Midbrain (tissue), 1 donor: ENCODE data around the gene ZNF91.
"Not testable (repeated sequence)": the region's sequence is repeated elsewhere in the genome, so short reads cannot be mapped to it uniquely, and the experiment has no call there.

Source experiments
- DNase-seq: peaks from one replicate; lab custom pipeline; 2025; lab: John Stamatoyannopoulos, UW

Gene ZNF91

DNA sequence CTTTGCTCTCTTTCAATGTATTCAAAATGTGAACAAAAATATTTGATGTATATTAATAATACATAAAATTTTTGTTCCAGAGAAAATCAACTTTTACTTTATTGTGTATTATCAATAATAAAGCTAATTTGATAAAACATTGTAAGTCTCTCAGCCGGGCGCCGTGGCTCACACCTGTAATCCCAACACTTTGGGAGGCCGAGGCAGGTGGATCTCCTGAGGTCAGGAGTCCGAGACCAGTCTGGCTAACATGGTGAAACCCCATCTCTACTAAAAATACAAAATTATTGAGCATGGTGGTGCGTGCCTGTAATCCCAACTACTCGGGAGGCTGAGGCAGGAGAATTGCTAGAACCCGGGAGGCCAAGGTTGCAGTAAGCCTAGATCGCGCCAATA lies 449 bp upstream of the ZNF91 start:
- not testable (repeated sequence) for DNase-seq

DNA sequence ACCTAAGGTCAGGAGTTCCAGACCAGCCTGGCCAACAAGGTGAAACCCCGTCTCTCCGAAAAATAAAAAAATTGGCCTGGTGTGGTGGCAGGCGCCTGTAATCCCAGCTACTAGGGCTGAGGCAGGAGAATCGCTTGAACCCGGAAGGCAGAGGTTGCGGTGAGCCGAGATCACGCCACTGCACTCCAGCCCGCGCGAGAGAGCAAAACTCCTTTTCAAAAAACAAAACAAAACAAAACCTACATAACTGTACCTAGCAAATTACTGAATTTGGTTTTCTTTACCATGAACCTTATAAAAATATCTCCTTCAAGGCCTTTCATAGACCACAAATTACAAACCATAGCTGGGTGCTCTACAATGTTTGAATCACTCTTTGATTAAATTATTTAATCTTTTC lies 760 bp downstream of the ZNF91 start:
- DNase-seq = peak; percentile 26

DNA sequence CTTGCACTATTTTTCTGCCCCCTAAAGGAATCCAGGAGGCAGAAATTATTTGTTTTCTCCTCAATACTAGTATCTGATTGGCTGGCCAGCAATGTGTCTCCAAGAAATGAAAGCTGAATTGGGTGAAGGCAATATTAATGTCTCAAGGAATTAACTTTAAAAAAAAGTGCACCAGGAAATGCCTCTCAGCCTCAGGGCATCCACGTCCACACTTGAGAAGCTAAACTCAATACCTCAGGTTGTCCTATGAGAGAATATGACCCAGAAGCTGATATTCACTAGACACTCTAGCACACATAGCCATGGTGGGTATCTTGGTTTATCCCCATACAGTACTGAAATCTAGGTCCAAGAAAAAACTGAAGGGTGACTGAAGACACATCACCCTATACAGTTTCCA lies 2.1 kb downstream of the ZNF91 start:
- DNase-seq = no peak

DNA sequence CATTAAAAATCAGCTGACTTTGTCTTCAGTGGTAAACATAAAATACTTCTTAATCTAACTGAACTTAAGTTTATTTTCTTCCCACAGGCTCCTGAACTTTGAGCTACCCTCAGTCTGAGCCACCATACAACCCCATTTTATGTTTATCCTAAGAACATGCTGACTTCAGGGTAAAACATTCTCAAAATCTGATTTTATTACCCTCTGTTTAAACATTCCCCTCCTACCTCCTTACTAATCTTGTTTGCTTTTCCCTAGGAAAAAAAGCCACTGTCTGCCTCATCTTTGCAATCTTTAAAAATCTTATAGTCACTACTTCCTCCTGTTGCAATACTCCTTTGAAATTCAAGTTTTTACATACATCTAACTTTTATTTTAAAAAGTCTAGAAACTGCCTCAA lies 4.0 kb downstream of the ZNF91 start:
- DNase-seq = no peak

DNA sequence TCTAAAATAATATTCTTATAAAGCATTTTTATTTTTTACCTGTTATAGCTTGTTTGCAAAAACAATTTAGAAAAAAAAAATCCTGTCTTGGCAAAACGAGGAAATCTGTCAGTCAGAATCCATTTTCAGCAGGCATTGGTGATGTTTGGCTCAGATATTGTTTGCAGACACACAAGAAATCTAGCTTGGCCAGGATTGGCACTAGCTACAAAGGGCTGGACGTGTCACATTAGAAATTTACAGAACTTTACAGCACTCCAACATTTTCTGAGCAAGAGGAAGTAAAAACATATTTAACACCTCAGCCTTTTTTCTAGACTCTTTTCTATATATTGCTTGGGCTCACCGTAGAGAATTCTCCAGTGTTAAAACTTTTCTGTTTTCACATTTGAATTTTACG lies 9.9 kb downstream of the ZNF91 start:
- DNase-seq = no peak

DNA sequence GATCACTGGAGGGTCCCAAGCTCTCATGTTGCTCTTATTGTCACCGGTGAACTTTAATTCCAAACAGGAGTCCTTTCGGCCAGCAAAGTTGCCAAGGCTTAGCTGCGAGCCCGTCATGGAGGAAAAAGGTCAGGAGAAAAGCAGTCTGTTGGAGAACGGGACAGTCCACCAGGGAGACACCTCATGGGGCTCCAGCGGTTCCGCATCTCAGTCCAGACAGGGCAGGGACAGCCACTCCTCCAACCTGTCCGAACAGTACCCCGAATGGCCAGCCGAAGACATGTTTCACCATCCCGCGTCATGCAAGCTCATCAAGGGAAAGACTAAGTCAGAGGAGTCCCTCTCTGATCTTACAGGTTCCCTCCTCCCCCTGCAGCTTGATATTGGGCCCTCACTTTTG lies 10.4 kb downstream of the ZNF91 start:
- DNase-seq = no peak

DNA sequence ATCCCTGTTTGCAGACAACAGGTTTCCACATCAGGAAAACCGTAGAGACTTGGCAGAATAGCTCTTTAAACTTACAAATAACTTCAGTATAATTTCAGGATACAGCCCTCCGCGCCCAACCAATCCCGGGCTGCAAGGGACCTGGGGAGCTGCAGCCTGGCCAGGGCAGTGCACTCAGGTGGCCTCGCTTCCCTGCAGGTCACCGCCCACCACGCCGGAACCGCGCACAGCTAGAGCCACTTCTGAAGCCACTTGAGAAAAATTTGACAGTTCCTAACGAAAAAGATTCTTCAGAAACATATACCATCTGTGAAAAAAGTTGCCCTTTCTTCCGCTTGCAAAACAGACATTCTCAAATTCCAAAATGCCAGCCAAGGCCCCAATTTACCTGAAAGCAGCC lies 11.1 kb downstream of the ZNF91 start:
- no peak for DNase-seq

DNA sequence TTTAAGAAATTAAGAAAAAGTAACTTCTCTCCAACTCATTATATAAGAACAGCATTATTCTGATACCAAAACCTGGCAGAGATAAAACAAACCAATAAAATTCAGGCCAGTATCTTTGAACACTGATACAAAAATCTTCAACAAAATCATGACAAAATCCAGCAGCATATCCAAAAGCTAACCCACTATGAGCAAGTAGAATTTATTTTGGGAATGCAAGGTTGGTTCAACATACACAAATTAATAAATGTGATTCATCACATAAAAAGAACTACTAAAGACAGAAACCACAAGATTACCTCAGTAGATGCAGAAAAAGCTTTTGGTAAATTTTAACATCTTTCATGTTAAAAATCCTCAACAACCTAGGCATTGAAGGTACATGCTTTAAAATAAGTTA lies 12.3 kb downstream of the ZNF91 start:
- no peak for DNase-seq

DNA sequence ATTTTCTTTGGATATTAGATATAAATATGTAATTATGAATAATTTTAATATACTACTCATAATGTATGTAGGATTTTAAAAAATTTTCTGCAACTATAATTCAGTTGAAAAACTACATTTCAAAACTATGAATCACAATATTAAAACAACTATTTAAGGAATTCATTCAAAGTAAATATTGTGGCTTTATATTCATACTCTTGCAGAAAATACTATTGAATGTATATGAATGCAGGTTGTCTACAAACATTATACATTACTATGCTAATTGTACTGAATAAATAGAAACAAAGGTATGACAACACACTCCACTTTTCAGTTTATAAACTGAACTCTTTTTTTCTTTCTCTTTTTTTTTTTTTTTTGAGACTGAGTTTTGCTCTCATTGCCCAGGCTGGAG lies 14.2 kb downstream of the ZNF91 start:
- DNase-seq = no peak

DNA sequence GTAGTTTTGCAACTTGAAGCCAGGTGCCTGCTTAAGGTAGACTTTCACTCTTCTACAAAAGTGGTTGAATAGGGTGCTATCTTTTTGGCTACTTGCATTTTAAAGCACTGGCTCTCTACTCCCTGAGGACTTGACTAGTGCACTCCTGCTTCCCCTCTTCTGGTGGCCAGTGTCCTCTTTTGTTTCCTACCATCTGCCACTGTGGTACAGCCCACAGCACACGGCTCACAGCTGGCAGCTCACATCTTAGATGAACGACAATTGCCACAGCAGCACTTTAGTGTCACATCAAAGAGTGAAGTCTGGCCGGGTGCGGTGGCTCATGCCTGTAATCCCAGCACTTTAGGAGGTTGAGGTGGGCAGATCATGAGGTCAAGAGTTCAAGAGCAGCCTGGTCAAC lies 15.6 kb downstream of the ZNF91 start:
- not testable (repeated sequence) for DNase-seq

DNA sequence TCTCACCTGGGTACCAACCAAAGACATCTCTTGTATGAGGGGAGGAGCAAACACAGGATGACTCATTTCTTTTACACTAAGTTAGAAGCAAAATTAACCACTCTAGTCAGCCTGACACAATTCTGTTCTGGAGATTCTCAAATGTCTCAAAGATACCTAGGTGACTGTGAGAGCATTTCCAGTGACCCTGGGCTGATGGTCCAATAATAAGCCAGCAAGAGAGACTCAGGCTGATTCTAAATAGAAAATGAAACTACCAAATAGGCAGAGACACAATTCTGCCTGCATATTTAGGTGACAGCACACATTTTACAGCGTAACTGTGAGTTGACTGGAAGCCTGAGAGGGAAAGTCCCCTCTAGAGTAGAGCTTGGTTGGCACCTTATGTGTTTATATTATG lies 16.3 kb downstream of the ZNF91 start:
- no peak for DNase-seq

DNA sequence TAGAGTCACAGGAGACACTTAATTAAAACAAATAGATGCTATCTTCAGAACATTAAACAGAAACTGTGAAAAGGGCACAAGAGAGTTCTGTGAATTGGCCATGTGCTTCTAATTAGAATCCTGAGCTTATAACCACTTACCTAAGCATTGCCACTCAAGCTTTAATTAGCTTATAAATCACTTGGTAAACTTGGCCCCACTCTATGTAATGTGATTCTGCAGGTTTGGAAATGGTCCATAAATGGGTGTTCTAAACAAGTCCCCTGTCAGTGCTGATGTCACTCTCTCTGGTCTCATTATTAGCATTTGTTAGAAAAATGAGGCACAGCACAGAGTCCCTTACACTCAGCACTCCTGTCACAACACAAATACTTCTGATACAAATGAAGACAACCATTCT lies 18.0 kb downstream of the ZNF91 start:
- no peak for DNase-seq

DNA sequence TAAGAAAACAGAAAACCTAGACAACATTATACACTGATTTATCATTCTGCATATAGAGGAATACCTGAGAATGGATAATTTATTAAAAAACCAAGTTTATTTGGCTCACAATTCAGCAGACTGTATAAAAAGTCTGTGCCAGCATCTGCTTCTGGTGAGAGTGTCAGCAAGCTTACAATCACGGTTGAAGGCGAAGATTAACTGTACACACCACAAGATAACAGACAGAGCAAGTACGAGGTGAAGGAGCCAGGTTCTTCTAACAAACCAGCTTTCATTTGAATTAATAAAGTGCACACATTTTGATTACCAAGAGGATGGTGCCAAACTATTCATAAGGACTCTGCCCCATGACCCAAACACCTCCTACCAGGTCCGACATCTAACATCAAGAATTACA lies 28.8 kb downstream of the ZNF91 start:
- no peak for DNase-seq

DNA sequence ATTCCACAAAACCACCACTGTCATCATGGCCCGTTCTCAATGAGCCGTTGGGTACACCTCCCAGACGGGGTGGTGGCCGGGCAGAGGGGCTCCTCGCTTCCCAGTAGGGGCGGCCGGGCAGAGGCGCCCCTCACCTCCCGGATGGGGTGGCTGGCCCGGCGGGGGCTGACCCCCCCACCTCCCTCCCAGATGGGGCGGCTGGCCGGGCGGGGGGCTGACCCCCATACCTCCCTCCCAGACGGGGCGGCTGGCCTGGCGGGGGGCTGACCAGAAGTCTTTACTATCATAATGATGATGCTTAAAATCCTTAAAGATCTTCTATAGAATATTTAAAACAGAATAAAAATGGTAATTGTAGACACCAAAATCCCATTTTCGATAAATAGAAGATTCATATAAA lies 29.2 kb downstream of the ZNF91 start:
- not testable (repeated sequence) for DNase-seq

DNA sequence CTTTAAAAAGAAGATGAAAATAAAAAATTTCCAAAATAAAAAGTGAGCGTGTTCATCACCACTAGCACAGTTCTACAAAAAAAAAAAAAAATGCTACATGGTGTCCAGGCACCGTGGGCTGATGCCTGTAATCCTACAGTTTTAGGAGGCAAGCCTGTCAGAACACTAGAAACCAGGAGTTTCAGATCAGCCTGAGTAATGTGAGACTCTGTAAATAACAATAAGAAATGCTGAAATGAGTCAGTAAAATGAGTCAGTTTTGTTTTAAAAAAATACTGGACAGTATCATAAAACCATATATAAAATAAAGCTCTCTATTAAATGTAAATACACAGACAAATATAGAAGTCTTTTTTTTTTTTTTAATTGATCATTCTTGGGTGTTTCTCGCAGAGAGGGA lies 30.0 kb downstream of the ZNF91 start:
- no peak for DNase-seq

DNA sequence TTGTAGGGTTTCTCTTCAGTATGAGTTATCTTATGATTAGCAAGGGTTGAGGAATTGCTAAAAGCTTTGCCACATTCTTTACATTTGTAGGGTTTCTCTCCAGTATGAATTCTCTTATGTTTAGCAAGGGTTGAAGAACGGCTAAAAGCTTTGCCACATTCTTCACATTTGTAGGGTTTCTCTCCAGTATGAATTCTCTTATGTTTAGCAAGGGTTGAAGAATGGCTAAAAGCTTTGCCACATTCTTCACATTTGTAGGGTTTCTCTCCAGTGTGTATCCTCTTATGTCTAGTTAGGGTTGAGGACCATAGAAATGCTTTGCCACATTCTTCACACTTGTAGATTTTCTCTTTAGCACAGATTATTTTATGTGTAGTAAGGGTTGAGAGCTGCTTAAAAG lies 33.4 kb downstream of the ZNF91 start:
- DNase-seq = not testable (repeated sequence)

DNA sequence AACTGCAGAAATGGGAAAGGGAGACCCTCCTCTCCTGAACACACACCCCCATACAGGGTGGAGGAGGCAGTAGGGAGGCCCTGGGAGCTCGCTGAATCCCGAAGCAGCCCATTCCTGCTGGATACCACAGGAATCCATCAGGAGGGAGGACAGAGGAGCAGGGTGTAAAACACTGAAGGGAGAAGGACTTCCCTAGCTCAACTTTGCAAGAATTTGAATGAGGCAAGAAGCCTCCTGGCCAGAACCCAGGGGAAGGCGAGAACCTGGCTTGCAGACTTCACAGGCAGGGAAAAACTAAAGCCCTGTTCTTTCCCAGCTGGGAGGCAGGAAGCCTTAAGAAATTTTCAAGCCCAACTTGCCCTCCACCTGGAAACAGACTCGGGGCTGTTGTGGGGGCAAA lies 43.5 kb downstream of the ZNF91 start:
- DNase-seq = no peak

DNA sequence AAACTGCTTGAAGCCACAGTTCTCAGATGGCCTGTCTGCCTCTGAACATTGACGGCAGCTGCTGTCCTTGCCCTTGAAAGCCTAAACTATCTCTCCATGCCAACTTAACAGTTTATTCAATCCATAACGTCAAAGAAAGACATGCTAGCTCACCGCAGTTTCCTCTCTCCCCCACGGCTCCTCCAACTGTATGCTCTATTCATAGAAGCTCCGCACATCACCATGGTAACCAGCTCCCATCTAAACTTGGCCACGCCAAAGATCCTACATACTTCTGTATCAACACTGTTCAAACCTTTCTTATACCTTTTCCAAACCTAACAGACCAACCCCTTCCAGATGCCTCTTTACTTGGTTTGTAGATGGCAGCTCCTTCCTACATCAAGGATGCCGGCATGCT lies 48.6 kb downstream of the ZNF91 start:
- DNase-seq = no peak

DNA sequence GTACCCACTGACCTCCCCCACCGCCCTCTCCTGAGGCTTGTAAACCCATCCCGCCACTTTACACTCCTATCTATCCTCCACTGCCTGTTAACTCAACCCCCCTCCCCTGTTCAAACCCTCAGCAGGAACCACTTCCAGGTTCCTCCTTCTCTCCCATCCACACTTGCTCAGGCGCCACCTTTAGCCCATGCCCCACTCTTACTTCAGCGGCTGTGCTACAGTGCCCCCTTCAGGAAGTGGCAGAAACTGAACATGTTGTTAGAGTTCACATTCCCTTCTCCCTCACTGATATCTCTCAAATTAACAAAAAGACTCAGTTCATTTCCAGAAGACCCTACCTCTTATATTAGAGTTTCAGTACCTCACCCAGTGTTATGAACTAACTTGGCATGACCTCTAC lies 49.4 kb downstream of the ZNF91 start:
- no peak for DNase-seq

DNA sequence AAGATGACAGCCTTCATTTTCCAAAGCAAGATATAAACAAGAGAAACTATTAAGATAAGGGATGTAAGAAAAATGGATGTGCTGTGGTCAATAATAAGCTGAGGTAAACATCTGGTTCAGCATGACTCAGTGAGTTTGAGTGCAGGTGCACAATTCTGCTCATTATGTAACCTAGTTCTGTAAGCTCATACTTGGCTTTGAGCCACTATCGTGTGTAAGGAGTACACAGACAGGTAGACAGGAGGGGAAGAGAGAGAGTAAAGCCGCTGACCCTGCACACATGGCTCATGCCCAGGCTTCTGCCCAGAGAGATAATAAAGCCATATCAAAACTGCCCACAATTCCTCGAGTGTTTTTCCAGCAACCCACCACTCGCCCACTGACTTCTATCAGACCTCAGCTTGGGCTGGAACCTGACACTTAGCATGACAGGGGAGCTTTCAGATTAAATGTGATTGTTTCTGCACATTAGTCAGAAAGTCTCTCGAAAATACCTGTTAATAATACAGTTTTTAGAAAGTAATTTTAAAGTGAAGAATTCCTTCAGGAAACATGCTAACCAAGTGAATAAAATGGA lies 51.7 kb downstream of the ZNF91 start:
- no peak for DNase-seq

DNA sequence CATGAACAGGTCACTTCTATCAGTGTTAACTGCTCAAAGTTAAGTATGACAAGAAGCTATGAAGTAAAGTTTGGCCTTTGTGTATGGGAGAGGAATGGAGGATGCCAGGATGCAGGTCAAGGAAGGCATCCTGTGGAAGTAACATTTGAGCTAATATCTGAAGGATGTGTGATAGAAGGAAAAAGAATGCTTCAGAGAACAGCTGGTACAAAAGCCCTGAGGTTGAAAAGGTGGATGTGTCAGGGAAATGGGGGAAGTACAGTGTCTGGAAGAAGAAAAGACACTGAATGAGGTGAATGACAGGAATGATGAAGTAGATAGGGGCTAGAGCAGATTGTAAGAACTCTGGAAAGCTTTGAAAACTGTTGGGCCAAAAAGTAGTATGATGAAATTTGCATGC lies 67.1 kb downstream of the ZNF91 start:
- DNase-seq = no peak

DNA sequence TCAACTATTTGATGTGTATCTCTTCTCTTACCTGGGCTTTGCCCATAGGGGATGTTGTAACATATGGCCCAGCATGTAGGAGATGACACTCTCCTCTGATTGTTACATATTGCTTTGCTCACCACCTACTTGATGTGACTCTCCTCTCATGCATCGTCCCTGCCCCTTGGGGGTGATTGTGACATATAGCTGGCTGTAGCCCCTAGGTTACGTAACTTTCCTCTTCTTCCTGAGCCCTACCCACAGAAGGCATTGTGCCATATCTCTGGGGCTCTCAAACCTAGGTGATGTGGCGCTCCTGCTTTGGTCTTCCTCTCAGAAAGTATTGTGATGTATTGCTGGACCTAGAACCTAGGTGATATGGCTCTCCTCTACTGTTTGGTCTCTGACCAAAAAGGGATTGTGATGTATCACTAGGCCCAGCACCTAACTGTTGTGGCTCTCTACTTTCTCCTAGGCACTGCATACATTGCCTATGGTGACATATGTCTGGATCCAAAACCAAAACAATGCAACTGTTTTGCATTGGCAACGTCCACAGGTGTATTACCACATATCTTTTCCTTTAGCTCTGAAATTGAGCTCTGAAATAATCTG lies 73.2 kb downstream of the ZNF91 start:
- no peak for DNase-seq

DNA sequence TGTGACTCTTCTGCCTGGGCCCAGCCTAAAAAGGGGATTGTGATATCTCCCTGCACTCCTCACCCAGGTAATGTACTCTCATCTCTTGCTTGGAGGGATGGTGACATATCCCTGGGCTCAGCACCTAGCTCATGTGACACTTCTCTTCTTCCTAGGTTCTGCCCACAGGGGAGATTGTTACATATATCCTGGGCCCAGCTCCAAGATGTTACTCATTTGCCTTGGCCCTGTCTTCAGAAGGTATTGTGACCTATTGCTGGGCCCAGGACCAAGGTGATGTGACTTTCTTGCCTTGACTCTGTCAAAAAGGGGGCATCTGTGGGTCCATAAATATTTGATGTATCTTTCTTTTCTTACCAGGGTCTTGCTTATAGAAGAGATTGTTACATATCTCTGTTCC lies 73.9 kb downstream of the ZNF91 start:
- DNase-seq = not testable (repeated sequence)

DNA sequence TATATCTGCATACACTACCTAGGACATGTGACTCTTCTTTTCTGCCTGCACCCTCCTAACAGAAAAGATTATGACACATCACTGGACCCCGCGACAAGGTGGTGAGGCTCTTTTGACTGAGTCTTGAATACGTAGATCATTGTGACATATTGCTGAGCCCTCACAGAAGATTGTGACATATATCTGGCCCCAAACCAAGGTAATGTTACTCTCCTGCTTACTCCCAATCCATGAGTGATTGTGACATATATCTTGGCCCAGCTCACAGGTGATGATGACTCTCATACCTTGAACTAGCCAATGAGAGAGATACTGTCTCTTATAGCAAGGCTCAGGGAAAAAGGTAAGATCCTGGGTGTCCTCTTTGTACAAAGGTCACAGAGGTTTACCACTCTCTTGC lies 75.7 kb downstream of the ZNF91 start:
- DNase-seq = not testable (repeated sequence)
